A549 (cell line): Measurements from ENCODE around the gene CACNA1C. TPM values are rescaled to one million over a fixed set of nuclear protein-coding genes. Genes with fewer than 3 reads are reported as not detected.

Source experiments
- ATAC-seq, 2 experiments: fragments of 200-7000 bp in 1 of 2; fragments of >200 bp in 1 of 2; cut with Nextera tagmentation in 1 of 2; cut with Tn5 transposase in 1 of 2; 3 replicates each; pipeline versions ENCODE4 v1.8.0 to v1.9.1; 2018 to 2020; ENCODE audit warnings: mild to moderate bottlenecking in 1 of 2, moderate library complexity in 1 of 2
- CTCF ChIA-PET: fragments of 300-600 bp; sonication (Branson Sonifier 250); formaldehyde crosslinking; extraction: SDS; loops from one replicate; lab custom pipeline; 2021; ENCODE audit warnings: antibody characterized with exemption, inconsistent platforms; lab: Yijun Ruan, JAX
- POLR2A ChIA-PET: fragments of 350-600 bp; formaldehyde crosslinking; extraction: SDS; loops from one replicate; lab custom pipeline; 2021; ENCODE audit warnings: antibody characterized with exemption, inconsistent platforms; lab: Yijun Ruan, JAX
- DNase-seq, 2 experiments: peaks; one replicate each; pipeline versions ENCODE4 v3.0.0 to v3.0.0-alpha.2; 2011 to 2016; ENCODE audit warnings: low read depth in 1 of 2, low spot score in 1 of 2
- FAIRE-seq: peaks from 2 replicates; lab custom pipeline; 2011; peaks lifted over from hg19 to GRCh38; lab: Jason Lieb, UNC
- H3K27ac ChIP-seq, 2 experiments: fragments of >200 bp; sonication (Bioruptor Twin); formaldehyde crosslinking; 3 replicates each; pipeline ENCODE4 v1.5.1; 2016 to 2017
- H3K4me1 ChIP-seq: fragments of >200 bp; sonication (Bioruptor Twin); formaldehyde crosslinking; 3 replicates; pipeline ENCODE4 v1.6.1; 2016
- H3K4me2 ChIP-seq: fragments of >200 bp; sonication (Bioruptor Twin); formaldehyde crosslinking; 3 replicates; pipeline ENCODE4 v1.6.1; 2016
- H3K4me3 ChIP-seq: fragments of >200 bp; sonication (Bioruptor Twin); formaldehyde crosslinking; 3 replicates; pipeline ENCODE4 v1.5.1; 2016
- H3K9me3 ChIP-seq: fragments of >200 bp; sonication (Bioruptor Twin); formaldehyde crosslinking; 3 replicates; pipeline ENCODE4 v1.6.1; 2016
- ATOH8 ChIP-seq: fragments of 250-450 bp; sonication (Bioruptor Pico); IDR thresholded peaks from 2 replicates; pipeline ENCODE4 v1.5.0; 2020; ENCODE audit warnings: low read depth, mild to moderate bottlenecking, moderate library complexity
- BCL3 ChIP-seq: fragments of >200 bp; sonication (Bioruptor Twin); formaldehyde crosslinking; IDR thresholded peaks from 3 replicates; pipeline ENCODE4 v1.6.1; 2016
- CBX2 ChIP-seq: fragments of 200-600 bp; sonication (generic); IDR thresholded peaks from 2 replicates; pipeline ENCODE4 v1.6.1; 2016; ENCODE audit warnings: low read depth, mild to moderate bottlenecking, borderline replicate concordance
- CBX8 ChIP-seq: fragments of 200-600 bp; sonication (generic); IDR thresholded peaks from 2 replicates; pipeline ENCODE4 v1.6.1; 2016
- CEBPB ChIP-seq, 2 experiments: fragments of >200 bp in 1 of 2; sonication (Bioruptor Twin) in 1 of 2; formaldehyde crosslinking in 1 of 2; IDR thresholded peaks; 2 replicates each; pipeline ENCODE4 v1.6.1; 2012 to 2016
- CHD2 ChIP-seq: fragments of 150-350 bp; IDR thresholded peaks from 2 replicates; pipeline ENCODE4 v1.6.1; 2014; ENCODE audit warnings: low read length; ENCODE audit not compliant: partially characterized antibody
- CHD4 ChIP-seq: fragments of 200-600 bp; sonication (generic); IDR thresholded peaks from 2 replicates; pipeline ENCODE4 v1.6.1; 2016; ENCODE audit warnings: antibody characterized with exemption, mild to moderate bottlenecking, borderline replicate concordance
- CTCF ChIP-seq: fragments of >200 bp; sonication (Bioruptor Twin); formaldehyde crosslinking; IDR thresholded peaks from 3 replicates; pipeline ENCODE4 v1.5.1; 2016
- EP300 ChIP-seq, 2 experiments: fragments of >200 bp; sonication (Bioruptor Twin); formaldehyde crosslinking; IDR thresholded peaks; 2 replicates in 1 of 2; 3 replicates in 1 of 2; pipeline ENCODE4 v1.6.1; 2016 to 2017
- FOSB ChIP-seq: fragments of 250-450 bp; sonication (Bioruptor Pico); IDR thresholded peaks from 2 replicates; pipeline ENCODE4 v1.5.0; 2020; ENCODE audit warnings: mild to moderate bottlenecking, moderate library complexity
- HDAC2 ChIP-seq: fragments of 200-600 bp; sonication (generic); IDR thresholded peaks from 2 replicates; pipeline ENCODE4 v1.6.1; 2016
- HES2 ChIP-seq: fragments of >200 bp; sonication (Bioruptor Twin); formaldehyde crosslinking; IDR thresholded peaks from 2 replicates; pipeline ENCODE4 v1.6.1; 2016
- HOXB5 ChIP-seq: fragments of 250-450 bp; sonication (Bioruptor Pico); IDR thresholded peaks from 2 replicates; pipeline ENCODE4 v1.5.0; 2020; ENCODE audit warnings: mild to moderate bottlenecking, moderate library complexity
- JUN ChIP-seq, 2 experiments: fragments of >200 bp; sonication (Bioruptor Twin); formaldehyde crosslinking; IDR thresholded peaks; 2 replicates in 1 of 2; 3 replicates in 1 of 2; pipeline ENCODE4 v1.6.1; 2016 to 2017
- JUNB ChIP-seq: fragments of >200 bp; sonication (Bioruptor Twin); formaldehyde crosslinking; IDR thresholded peaks from 2 replicates; pipeline ENCODE4 v1.6.1; 2016
- KDM1A ChIP-seq: fragments of 200-600 bp; sonication (generic); IDR thresholded peaks from 2 replicates; pipeline ENCODE4 v1.6.1; 2016; ENCODE audit warnings: low read depth, mild to moderate bottlenecking
- MAX ChIP-seq: IDR thresholded peaks from 2 replicates; pipeline ENCODE4 v1.6.1; 2012
- MAZ ChIP-seq: fragments of 150-350 bp; IDR thresholded peaks from 2 replicates; pipeline ENCODE4 v1.6.1; 2014; ENCODE audit warnings: antibody characterized with exemption, low read depth, low read length, borderline replicate concordance
- PBX3 ChIP-seq: IDR thresholded peaks from 2 replicates; pipeline ENCODE4 v1.6.1; 2012
- PHF8 ChIP-seq: fragments of 200-600 bp; sonication (generic); IDR thresholded peaks from 2 replicates; pipeline ENCODE4 v1.6.1; 2016; ENCODE audit warnings: low read depth, mild to moderate bottlenecking, antibody characterized with exemption, moderate library complexity, borderline replicate concordance
- RAD21 ChIP-seq, 2 experiments: fragments of >200 bp in 1 of 2; sonication (Bioruptor Twin) in 1 of 2; formaldehyde crosslinking in 1 of 2; IDR thresholded peaks in 1 of 2; conservative IDR thresholded peaks in 1 of 2; 2 replicates in 1 of 2; 3 replicates in 1 of 2; pipeline ENCODE4 v1.6.1; 2012 to 2018; ENCODE audit warnings: inconsistent platforms in 1 of 2
- RNF2 ChIP-seq: fragments of 200-600 bp; sonication (generic); IDR thresholded peaks from 2 replicates; pipeline ENCODE4 v1.6.1; 2016; ENCODE audit warnings: low read depth, mild to moderate bottlenecking, antibody characterized with exemption, moderate library complexity, borderline replicate concordance
- ZC3H11A ChIP-seq: fragments of 450-650 bp; IDR thresholded peaks from 2 replicates; pipeline ENCODE4 v1.6.1; 2014; ENCODE audit warnings: antibody characterized with exemption, mild to moderate bottlenecking
- WGBS: methylation state at CpG from one replicate; pipeline ENCODE4 v1.1.6; 2017; ENCODE audit errors: missing lambda C conversion rate; 5-methylcytosine and 5-hydroxymethylcytosine counted together
- polyA plus RNA-seq, 4 experiments: library from polyadenylated mRNA; depleted of rRNA in 3 of 4; stranded (reverse); fragments of >200 nt; fragmentation: RNase III in 1 of 4; extraction: RNeasy Plus Mini Kit Qiagen cat#74134 plus additional on column Dnase treatment in 1 of 4; gene quantifications; 2 replicates in 3 of 4; 3 replicates in 1 of 4; pipeline ENCODE4 v1.2.3, GENCODE V29; 2011 to 2017

The CACNA1C gene
- polyA plus RNA-seq, 2 of the 4 experiments (the other 2 are of a cell fraction) = not detected

GRCh38 chr12:2163177-2163941 lies 110.6 kb downstream of the CACNA1C start:
- POLR2A ChIA-PET = no interaction called here
- TF ChIP-seq HDAC2 (no peak), HOXB5 (CRISPR knock-in tag) (no peak), RAD21 (conservative IDR thresholded peaks at IDR 0.05 in 1 of 2, IDR thresholded peaks at IDR 0.05 in 1 of 2) (no peak), CBX2 (no peak), CHD2 (no peak), ATOH8 (CRISPR knock-in tag) (no peak), CHD4 (no peak), HES2 (no peak), MAX (no peak), CBX8 (no peak), CEBPB (IDR thresholded peaks at IDR 0.05) (no peak), FOSB (CRISPR knock-in tag) (no peak), EP300 (IDR thresholded peaks at IDR 0.05) (no peak)
- no peaks in the 10 kb centered on the region for H3K4me1 ChIP-seq
- ATAC-seq = no peak
- no peak overlapping the region for H3K27ac ChIP-seq
- no peak for DNase-seq
- FAIRE-seq = no peak
- H3K4me2 ChIP-seq = no peak overlapping the region
- peaks cover 12% of the 10 kb centered on the region; the same call in 2 of the 3 replicates for H3K9me3 ChIP-seq
- no peak overlapping the region for H3K4me3 ChIP-seq
- 28% methylated on average over 15 of the region's 17 CpGs for WGBS
- CTCF ChIA-PET = no interaction called here

GRCh38 chr12:2165021-2165420 lies 112.2 kb downstream of the CACNA1C start:
- Histone ChIP-seq H3K4me2 (no peak overlapping the region), H3K4me1 (no peaks in the 10 kb centered on the region), H3K4me3 (no peak overlapping the region)
- no peak for ATAC-seq
- CTCF ChIA-PET = no interaction called here
- no peak for DNase-seq
- TF ChIP-seq CBX8 (no peak), KDM1A (no peak), CEBPB (IDR thresholded peaks at IDR 0.05) (no peak), JUN (IDR thresholded peaks at IDR 0.05) (no peak), ZC3H11A (no peak), JUNB (no peak)
- TF ChIP-seq, all 56 proteins: peak for 0
- no peak for FAIRE-seq
- no peak overlapping the region for H3K27ac ChIP-seq
- POLR2A ChIA-PET = no interaction called here
- peaks cover 12% of the 10 kb centered on the region; the same call in 2 of the 3 replicates for H3K9me3 ChIP-seq

- Histone ChIP-seq H3K4me1 (no peaks in the 10 kb centered on the region), H3K9me3 (peaks cover 12% of the 10 kb centered on the region; the same call in 2 of the 3 replicates), H3K27ac (no peak overlapping the region), H3K4me3 (no peak overlapping the region), H3K4me2 (no peak overlapping the region)
- no peak for ATAC-seq
- no peak for TF ChIP-seq CEBPB (IDR thresholded peaks at IDR 0.05)
- no peak for TF ChIP-seq BCL3
- no peak for TF ChIP-seq ATOH8 (CRISPR knock-in tag)
- TF ChIP-seq HDAC2 = no peak
- TF ChIP-seq RNF2 = no peak
- TF ChIP-seq HOXB5 (CRISPR knock-in tag) = no peak
- no peak for TF ChIP-seq MAZ
- no peak for TF ChIP-seq CTCF
- TF ChIP-seq PHF8 = no peak
- TF ChIP-seq PBX3 = no peak
- ChIA-PET POLR2A (no interaction called here), CTCF (interaction anchor here (0.8 kb wide), 1 partner anchor 226 kb away, joined by 3 read pairs; no protein-coding TSS in a partner anchor)
- no peak for DNase-seq
- no peak for FAIRE-seq
- 12% methylated on average over 3 of the region's 3 CpGs for WGBS
Observed at GRCh38 chr12:2165927-2166326, 113.1 kb downstream of the CACNA1C start.
